Thoracic aorta (tissue), 2 donors: ENCODE data around the gene CPTP. TPM values are rescaled to one million over a fixed set of nuclear protein-coding genes. Genes with fewer than 3 reads are reported as not detected.

Source experiments
- ATAC-seq: fragments of 150-250 bp; one replicate; pipeline ENCODE4 v1.8.0; 2017; ENCODE audit warnings: low read depth; ENCODE audit not compliant: insufficient number of reproducible peaks, low FRiP score
- DNase-seq: peaks from one replicate; pipeline ENCODE4 v3.0.0-alpha.2; 2020; ENCODE audit warnings: low spot score
- H3K27ac ChIP-seq, 2 donors: fragments of 200-600 bp; sonication (generic); 1 replicate in 1 of 2; 2 replicates in 1 of 2; pipeline ENCODE4 v1.5.1; 2016; ENCODE audit warnings: mild to moderate bottlenecking in 2 of 2, moderate library complexity in 2 of 2
- H3K27me3 ChIP-seq: fragments of 200-600 bp; sonication (generic); replicated peaks from 2 replicates; pipeline ENCODE4 v1.6.0; 2016; ENCODE audit warnings: mild to moderate bottlenecking; ENCODE audit not compliant: insufficient read depth
- H3K36me3 ChIP-seq: fragments of 200-600 bp; sonication (generic); one replicate; pipeline ENCODE4 v1.5.1; 2016
- H3K4me1 ChIP-seq, 2 donors: fragments of 200-600 bp; sonication (generic); 1 replicate in 1 of 2; 2 replicates in 1 of 2; pipeline versions ENCODE4 v1.5.1 to v1.6.0; 2016; ENCODE audit warnings: low read depth in 2 of 2, mild to moderate bottlenecking in 1 of 2; ENCODE audit not compliant: control insufficient read depth in 1 of 2
- H3K4me3 ChIP-seq: fragments of 200-600 bp; sonication (generic); 2 replicates; pipeline ENCODE4 v1.5.1; 2016; ENCODE audit warnings: mild to moderate bottlenecking
- H3K9me3 ChIP-seq: fragments of 200-600 bp; sonication (generic); 2 replicates; pipeline ENCODE4 v1.5.1; 2016
- total RNA-seq, 2 donors: library from RNA; depleted of rRNA; stranded (reverse); fragments of >200 nt; gene quantifications; one replicate each; pipeline versions ENCODE4 v1.1.0 to v1.2.3, GENCODE V29; 2016
- TF ChIP-seq, protein P1 (sequence below): fragments of 200-600 bp; sonication (generic); IDR thresholded peaks from one replicate; pipeline ENCODE4 v1.5.1; 2019; ENCODE audit warnings: antibody characterized with exemption

Gene CPTP
- total RNA-seq, 2 donors from 2014 or later, result 16.4 to 26.3 TPM

DNA sequence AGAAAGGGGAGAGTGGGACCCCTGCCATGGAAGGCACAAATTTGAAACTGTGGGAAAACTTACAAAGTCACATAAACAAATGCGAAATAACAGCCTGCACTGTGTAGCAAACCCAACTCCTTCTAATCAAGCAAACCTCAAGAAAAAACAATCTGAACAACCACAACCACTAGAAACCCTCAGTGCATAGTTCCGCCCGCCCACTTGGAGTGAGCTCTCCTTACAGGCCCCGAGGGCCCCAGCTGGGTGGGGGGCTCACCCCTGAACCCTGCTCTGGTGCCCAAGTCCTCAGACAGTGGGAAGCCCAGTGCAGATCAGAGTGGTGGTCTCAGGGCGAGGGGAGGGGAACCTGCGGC is 34.7 kb downstream of the CPTP start:
- DNase-seq (no peak), ATAC-seq (no peak)
- H3K27me3 ChIP-seq, result no peaks in the 10 kb centered on the region
- TF ChIP-seq, protein P1, sequence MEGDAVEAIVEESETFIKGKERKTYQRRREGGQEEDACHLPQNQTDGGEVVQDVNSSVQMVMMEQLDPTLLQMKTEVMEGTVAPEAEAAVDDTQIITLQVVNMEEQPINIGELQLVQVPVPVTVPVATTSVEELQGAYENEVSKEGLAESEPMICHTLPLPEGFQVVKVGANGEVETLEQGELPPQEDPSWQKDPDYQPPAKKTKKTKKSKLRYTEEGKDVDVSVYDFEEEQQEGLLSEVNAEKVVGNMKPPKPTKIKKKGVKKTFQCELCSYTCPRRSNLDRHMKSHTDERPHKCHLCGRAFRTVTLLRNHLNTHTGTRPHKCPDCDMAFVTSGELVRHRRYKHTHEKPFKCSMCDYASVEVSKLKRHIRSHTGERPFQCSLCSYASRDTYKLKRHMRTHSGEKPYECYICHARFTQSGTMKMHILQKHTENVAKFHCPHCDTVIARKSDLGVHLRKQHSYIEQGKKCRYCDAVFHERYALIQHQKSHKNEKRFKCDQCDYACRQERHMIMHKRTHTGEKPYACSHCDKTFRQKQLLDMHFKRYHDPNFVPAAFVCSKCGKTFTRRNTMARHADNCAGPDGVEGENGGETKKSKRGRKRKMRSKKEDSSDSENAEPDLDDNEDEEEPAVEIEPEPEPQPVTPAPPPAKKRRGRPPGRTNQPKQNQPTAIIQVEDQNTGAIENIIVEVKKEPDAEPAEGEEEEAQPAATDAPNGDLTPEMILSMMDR, result no peak
- H3K9me3 ChIP-seq, result no peaks in the 10 kb centered on the region
- peak overlapping the region; percentile 97 to 99 for H3K27ac ChIP-seq
- peaks cover 32 to 57% of the 10 kb centered on the region in 2 donors for H3K4me1 ChIP-seq
- H3K4me3 ChIP-seq, result peak overlapping the region; percentile 87
- peaks cover 3% of the 10 kb centered on the region for H3K36me3 ChIP-seq

DNA sequence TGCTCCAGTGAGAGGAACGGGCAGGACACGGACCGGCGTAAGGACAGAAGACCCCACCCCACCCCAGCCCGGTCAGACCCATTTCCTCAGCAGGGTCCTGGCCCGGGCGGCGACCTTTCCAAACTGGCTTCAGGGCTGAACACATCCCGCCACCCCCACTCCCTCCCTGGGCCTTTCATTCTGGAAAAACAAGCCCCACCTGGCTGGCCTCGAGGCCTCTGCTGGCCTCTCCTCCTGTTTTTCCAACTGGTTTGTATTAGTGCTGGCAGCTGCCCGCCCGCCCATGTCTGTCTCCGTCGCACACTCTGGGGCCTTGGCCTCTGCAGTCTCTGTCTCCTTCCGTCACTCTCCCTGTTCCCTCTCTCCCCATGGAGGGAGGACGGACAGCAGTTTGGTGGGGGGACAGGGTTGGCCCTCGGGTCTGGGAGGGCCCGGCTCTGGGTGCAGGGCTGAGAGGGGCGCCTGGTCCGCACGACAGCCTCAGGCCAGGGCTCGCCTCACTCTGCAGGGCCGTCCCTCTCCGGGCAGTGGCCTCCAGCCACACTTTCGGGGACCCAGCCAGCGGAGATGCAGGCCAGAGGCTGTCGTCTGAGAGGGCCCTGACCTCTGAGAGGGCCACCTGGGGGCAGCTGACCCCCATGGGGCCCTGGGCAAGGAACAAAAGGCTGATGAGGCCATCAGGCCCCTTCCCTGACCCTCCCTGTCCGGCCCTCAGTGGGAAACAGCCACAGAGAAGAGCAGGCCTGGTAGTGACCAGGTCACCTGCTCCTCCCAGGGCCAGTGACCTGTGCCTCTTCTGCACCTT is 35.3 kb downstream of the CPTP start:
- Histone ChIP-seq H3K36me3 (no peaks in the 10 kb centered on the region), H3K4me3 (peak overlapping the region; percentile 87), H3K27ac (peak overlapping the region; percentile 97 to 99), H3K27me3 (no peaks in the 10 kb centered on the region), H3K4me1 (peaks cover 32 to 51% of the 10 kb centered on the region in 2 donors), H3K9me3 (no peaks in the 10 kb centered on the region)
- TF ChIP-seq, protein P1, result no peak
- DNase-seq (no peak), ATAC-seq (no peak)

DNA sequence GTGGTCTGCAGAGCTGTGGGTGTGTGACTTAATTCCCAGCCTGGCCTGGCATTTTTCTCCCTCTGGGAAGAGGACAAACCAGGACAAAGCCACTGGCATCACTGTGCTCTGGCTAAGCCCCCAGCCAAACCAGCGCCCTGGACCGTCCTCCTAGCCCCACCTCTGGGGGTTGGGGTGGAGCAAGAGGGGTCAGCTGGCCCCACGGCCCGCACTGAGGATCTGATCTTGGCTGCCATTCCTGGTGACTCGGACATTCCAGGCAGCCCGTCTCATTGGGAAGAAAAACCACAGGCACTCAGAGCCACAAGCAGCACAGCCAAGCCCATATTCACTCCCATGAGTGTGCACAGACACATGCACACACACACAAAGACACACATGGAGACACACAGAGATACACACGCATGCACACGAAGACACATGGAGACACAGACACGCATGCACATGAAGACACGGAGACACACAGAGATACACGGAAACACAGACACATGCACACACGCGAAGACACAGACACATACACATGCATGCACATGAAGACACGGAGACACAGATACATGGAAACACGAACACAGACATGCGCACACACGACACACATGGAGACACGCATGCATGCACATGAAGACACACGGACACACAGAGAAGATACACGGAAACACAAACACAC is 36.0 kb downstream of the CPTP start:
- H3K27ac ChIP-seq, result peak overlapping the region; percentile 97 to 99
- no peaks in the 10 kb centered on the region for H3K27me3 ChIP-seq
- ATAC-seq (peak; percentile 64), DNase-seq (peak; percentile 64)
- H3K36me3 ChIP-seq, result no peaks in the 10 kb centered on the region
- no peaks in the 10 kb centered on the region for H3K9me3 ChIP-seq
- peaks cover 32 to 47% of the 10 kb centered on the region in 2 donors for H3K4me1 ChIP-seq
- TF ChIP-seq, protein P1, result no peak
- H3K4me3 ChIP-seq, result no peak overlapping the region

DNA sequence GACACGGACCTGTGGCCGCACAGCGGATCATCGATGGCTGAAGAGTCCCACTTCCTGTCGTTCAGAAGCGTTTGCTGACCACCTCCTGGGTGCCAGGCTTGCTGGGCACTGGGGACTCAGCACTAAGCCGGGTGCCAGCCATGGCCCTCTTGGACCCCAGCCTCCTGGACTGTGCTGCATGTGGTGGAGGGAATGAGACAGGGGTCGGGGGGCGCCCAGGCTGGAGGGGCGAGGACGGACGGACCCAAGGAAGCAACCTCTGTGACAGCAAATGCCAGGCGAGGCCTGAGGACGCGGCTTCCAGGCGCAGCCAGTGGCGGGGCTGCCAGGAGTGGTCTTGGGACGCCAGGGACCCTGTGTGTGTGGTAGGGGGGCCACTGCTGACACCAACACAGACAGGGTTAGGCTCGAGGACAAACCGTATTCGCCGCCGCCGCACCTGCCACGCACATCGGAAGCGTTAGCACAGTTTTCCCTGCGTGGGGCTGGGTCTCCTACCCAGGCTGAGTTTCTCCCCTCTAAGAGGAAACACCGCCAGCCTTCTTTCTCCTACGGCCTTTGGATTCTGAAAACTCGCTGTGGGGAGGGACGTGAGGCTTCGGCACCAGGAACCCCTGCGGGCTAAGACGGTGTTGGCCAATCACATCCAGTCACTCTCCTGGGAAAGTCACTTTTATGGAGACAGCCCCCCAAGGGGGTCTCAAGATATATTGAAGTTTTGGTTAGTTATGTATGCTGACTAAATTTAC is 36.8 kb downstream of the CPTP start:
- Histone ChIP-seq H3K27ac (peak overlapping the region; percentile 97 to 99), H3K27me3 (no peaks in the 10 kb centered on the region), H3K4me3 (no peak overlapping the region), H3K9me3 (no peaks in the 10 kb centered on the region), H3K36me3 (no peaks in the 10 kb centered on the region), H3K4me1 (peaks cover 27 to 47% of the 10 kb centered on the region in 2 donors)
- no peak for ATAC-seq
- DNase-seq, result no peak
- TF ChIP-seq, protein P1, result no peak

DNA sequence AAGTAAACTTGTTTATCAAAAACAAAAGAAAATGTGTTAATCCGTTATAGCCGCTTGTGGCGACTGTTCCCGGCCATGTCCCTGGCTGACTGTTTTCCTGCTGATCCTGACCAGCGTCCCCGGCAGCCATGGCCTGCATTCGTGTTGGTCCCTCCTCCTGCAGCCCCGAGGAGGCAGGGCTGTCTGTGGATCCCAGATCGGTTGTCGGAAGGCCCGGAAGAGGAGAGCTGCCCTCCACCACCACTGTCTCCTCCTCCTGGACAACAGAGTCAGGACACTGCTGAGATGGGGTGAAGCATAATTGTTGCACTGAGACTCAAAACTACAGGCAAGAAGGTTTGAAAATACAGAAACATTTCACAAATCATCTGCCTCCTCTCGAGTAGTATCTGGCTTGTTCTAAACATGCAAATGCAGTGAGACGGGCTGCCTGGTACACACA is 37.4 kb downstream of the CPTP start:
- Histone ChIP-seq H3K4me1 (peaks cover 27 to 43% of the 10 kb centered on the region in 2 donors), H3K36me3 (no peaks in the 10 kb centered on the region), H3K27ac (peak overlapping the region; percentile 97 to 99), H3K9me3 (no peaks in the 10 kb centered on the region), H3K4me3 (no peak overlapping the region), H3K27me3 (no peaks in the 10 kb centered on the region)
- TF ChIP-seq, protein P1, result no peak
- DNase-seq, result no peak
- ATAC-seq, result no peak
